Measurements from ENCODE around the gene HIVEP3.

DNA sequence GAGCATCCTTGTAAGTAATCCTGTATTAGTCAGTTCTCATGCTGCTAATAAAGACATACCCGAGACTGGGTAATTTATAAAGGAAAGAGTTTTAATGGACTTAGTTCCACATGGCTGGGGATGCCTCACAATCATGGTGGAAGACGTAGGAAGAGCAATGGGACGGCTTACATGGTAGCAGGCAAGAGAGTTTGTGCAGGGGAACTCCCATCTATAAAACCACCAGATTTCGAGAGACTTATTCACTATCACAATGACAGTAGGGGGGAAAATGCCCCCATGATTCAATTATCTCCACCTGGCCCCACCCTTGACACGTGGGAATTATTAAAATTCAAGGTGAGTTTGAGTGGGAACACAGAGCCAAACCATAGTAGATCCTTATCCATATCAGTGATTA, 124.7 kb downstream of the HIVEP3 start:
- TF ChIP-seq, protein P1, sequence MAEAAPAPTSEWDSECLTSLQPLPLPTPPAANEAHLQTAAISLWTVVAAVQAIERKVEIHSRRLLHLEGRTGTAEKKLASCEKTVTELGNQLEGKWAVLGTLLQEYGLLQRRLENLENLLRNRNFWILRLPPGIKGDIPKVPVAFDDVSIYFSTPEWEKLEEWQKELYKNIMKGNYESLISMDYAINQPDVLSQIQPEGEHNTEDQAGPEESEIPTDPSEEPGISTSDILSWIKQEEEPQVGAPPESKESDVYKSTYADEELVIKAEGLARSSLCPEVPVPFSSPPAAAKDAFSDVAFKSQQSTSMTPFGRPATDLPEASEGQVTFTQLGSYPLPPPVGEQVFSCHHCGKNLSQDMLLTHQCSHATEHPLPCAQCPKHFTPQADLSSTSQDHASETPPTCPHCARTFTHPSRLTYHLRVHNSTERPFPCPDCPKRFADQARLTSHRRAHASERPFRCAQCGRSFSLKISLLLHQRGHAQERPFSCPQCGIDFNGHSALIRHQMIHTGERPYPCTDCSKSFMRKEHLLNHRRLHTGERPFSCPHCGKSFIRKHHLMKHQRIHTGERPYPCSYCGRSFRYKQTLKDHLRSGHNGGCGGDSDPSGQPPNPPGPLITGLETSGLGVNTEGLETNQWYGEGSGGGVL (tag by site-specific recombination; IDR thresholded peaks at IDR 0.05), result no peak
- TF ChIP-seq, protein P2, sequence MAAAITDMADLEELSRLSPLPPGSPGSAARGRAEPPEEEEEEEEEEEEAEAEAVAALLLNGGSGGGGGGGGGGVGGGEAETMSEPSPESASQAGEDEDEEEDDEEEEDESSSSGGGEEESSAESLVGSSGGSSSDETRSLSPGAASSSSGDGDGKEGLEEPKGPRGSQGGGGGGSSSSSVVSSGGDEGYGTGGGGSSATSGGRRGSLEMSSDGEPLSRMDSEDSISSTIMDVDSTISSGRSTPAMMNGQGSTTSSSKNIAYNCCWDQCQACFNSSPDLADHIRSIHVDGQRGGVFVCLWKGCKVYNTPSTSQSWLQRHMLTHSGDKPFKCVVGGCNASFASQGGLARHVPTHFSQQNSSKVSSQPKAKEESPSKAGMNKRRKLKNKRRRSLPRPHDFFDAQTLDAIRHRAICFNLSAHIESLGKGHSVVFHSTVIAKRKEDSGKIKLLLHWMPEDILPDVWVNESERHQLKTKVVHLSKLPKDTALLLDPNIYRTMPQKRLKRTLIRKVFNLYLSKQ (tag by site-specific recombination; IDR thresholded peaks at IDR 0.05; ENCODE audit: borderline replicate concordance), result no peak
- no peak for TF ChIP-seq CTCF (tag by site-specific recombination; IDR thresholded peaks at IDR 0.05)
- TF ChIP-seq ZNF248 (tag by site-specific recombination; IDR thresholded peaks at IDR 0.05), result no peak
- no peak for TF ChIP-seq KLF8 (tag by site-specific recombination; IDR thresholded peaks at IDR 0.05)
- no peak for TF ChIP-seq ZNF626 (tag by site-specific recombination; IDR thresholded peaks at IDR 0.05)

Data from HEK293 (cell line).